HL-60 (cell line): Measurements from ENCODE around the gene DYNC1LI2.

Experiments used
- DNase-seq, 2 experiments: peaks; one replicate each; pipeline ENCODE4 v3.0.0-alpha.2; 2010 to 2020; ENCODE audit warnings: low read depth in 1 of 2, low spot score in 1 of 2
- H3K27ac ChIP-seq: fragments of 250-450 bp; sonication (Bioruptor Pico); replicated peaks from 2 replicates; pipeline ENCODE4 v1.5.1; 2020; ENCODE audit warnings: mild to moderate bottlenecking, moderate library complexity
- H3K27me3 ChIP-seq: fragments of 250-450 bp; sonication (Bioruptor Pico); 2 replicates; pipeline ENCODE4 v1.5.1; 2021; ENCODE audit warnings: mild to moderate bottlenecking, moderate library complexity; ENCODE audit not compliant: insufficient read depth, poor library complexity, severe bottlenecking
- H3K4me3 ChIP-seq: replicated peaks from 2 replicates; pipeline ENCODE4 v1.5.1; 2011; ENCODE audit warnings: mild to moderate bottlenecking, control low read depth, low read length; ENCODE audit not compliant: insufficient read depth
- CTCF ChIP-seq: IDR thresholded peaks from one replicate; pipeline ENCODE4 v1.5.1; 2011; ENCODE audit warnings: low read length, control low read depth, inconsistent platforms; ENCODE audit not compliant: insufficient read depth
- GABPA ChIP-seq: IDR thresholded peaks from 2 replicates; pipeline ENCODE4 v1.6.1; 2012; ENCODE audit warnings: low read depth
- POLR2AphosphoS5 ChIP-seq: IDR thresholded peaks from 2 replicates; pipeline ENCODE4 v1.6.1; 2012; ENCODE audit warnings: low read depth
- REST ChIP-seq: IDR thresholded peaks from 2 replicates; pipeline ENCODE4 v1.6.1; 2012; ENCODE audit warnings: low read depth; ENCODE audit not compliant: insufficient replicate concordance
- SPI1 ChIP-seq: IDR thresholded peaks from 2 replicates; pipeline ENCODE4 v1.6.1; 2012; ENCODE audit warnings: low read depth, mild to moderate bottlenecking, borderline replicate concordance

Gene DYNC1LI2

GRCh38 chr16:66673691-66674090 is 77.7 kb downstream of the DYNC1LI2 start:
- no peak for DNase-seq
- Histone ChIP-seq H3K27me3 (no peaks in the 10 kb centered on the region), H3K27ac (no peak overlapping the region), H3K4me3 (no peak overlapping the region)
- TF ChIP-seq SPI1 (no peak), REST (no peak), POLR2AphosphoS5 (no peak), GABPA (no peak), CTCF (no peak)
